Endothelial cell of umbilical vein (primary cell): ENCODE results near the gene PDE3A. TPM values are rescaled to one million over a fixed set of nuclear protein-coding genes. Genes with fewer than 3 reads are reported as not detected.

Source experiments
- BruUV-seq: library from RNA; stranded (reverse); fragments of 400-500 nt; replicated peaks from 2 replicates; lab custom pipeline; 2021; lab: Mats Ljungman, UMichigan
- CTCF ChIA-PET: fragments of 300-600, 350-600 bp; sonication (Branson Sonifier 250); formaldehyde crosslinking; loops from one replicate; lab custom pipeline; 2021; ENCODE audit warnings: antibody characterized with exemption, inconsistent platforms; lab: Charles Lee
- POLR2A ChIA-PET: fragments of 300-600, 350-600 bp; sonication (Branson Sonifier 250); formaldehyde crosslinking; loops from one replicate; lab custom pipeline; 2021; ENCODE audit warnings: antibody characterized with exemption, inconsistent platforms; lab: Charles Lee
- DNase-seq: peaks from one replicate; pipeline ENCODE4 v3.0.0-alpha.2; 2011; ENCODE audit warnings: low read depth, low spot score
- FAIRE-seq: peaks from 2 replicates; lab custom pipeline; 2011; peaks lifted over from hg19 to GRCh38; lab: Jason Lieb, UNC
- H2AFZ ChIP-seq: 2 replicates; pipeline ENCODE4 v1.6.0; 2012; ENCODE audit warnings: low read depth, low read length, control low read depth, inconsistent platforms
- H3K27ac ChIP-seq: 2 replicates; pipeline ENCODE4 v1.5.1; 2011; ENCODE audit warnings: low read depth, mild to moderate bottlenecking, control low read depth, low read length, moderate library complexity; ENCODE audit not compliant: insufficient read depth
- H3K27me3 ChIP-seq, 2 experiments: 2 replicates each; pipeline versions ENCODE4 v1.6.0 to v1.6.1; 2011; ENCODE audit warnings: low read length in 2 of 2, mixed read lengths in 1 of 2; ENCODE audit not compliant: control insufficient read depth in 2 of 2, insufficient read depth in 2 of 2
- H3K36me3 ChIP-seq, 2 experiments: 2 replicates in 1 of 2; 3 replicates in 1 of 2; pipeline ENCODE4 v1.5.1; 2011; ENCODE audit warnings: low read length in 2 of 2, mild to moderate bottlenecking in 1 of 2, moderate library complexity in 1 of 2; ENCODE audit not compliant: control insufficient read depth in 2 of 2, insufficient read depth in 2 of 2; ENCODE audit errors: extremely low read depth in 1 of 2
- H3K4me1 ChIP-seq: 3 replicates; pipeline ENCODE4 v1.5.1; 2011; ENCODE audit warnings: mild to moderate bottlenecking, low read length; ENCODE audit not compliant: control insufficient read depth, insufficient read depth; ENCODE audit errors: extremely low read depth
- H3K4me2 ChIP-seq: 2 replicates; pipeline ENCODE4 v1.6.1; 2011; ENCODE audit warnings: low read length, control low read depth, mixed read lengths; ENCODE audit not compliant: insufficient read depth
- H3K4me3 ChIP-seq, 3 experiments: fragments of 200-600 bp in 1 of 3; sonication (generic), shearing (Covaris generic) in 1 of 3; replicated peaks in 1 of 3; 2 replicates each; pipeline ENCODE4 v1.5.1; 2011 to 2016; ENCODE audit warnings: control low read depth in 3 of 3, low read length in 3 of 3, mild to moderate bottlenecking in 2 of 3, inconsistent platforms in 1 of 3, low read depth in 1 of 3, moderate library complexity in 1 of 3; ENCODE audit not compliant: insufficient read depth in 1 of 3
- H3K79me2 ChIP-seq: 2 replicates; pipeline ENCODE4 v1.6.0; 2012; ENCODE audit warnings: low read length, inconsistent platforms; ENCODE audit not compliant: control insufficient read depth, insufficient read depth
- H3K9ac ChIP-seq: replicated peaks from 2 replicates; pipeline ENCODE3; 2011; ENCODE audit warnings: low read length, control low read depth; ENCODE audit not compliant: insufficient read depth; ENCODE audit errors: extremely low read depth
- H3K9me1 ChIP-seq: replicated peaks from 3 replicates; pipeline ENCODE4 v1.6.0; 2011; ENCODE audit warnings: mild to moderate bottlenecking, low read length; ENCODE audit not compliant: control insufficient read depth, insufficient read depth; ENCODE audit errors: extremely low read depth
- H3K9me3 ChIP-seq: replicated peaks from 2 replicates; pipeline ENCODE4 v1.5.1; 2012; ENCODE audit warnings: low read length, inconsistent platforms; ENCODE audit not compliant: control insufficient read depth, insufficient read depth
- H4K20me1 ChIP-seq: replicated peaks from 2 replicates; pipeline ENCODE3; 2011; ENCODE audit warnings: mild to moderate bottlenecking, low read length; ENCODE audit not compliant: control insufficient read depth, insufficient read depth; ENCODE audit errors: extremely low read depth
- CTCF ChIP-seq, 2 donors: IDR thresholded peaks; 1 replicate in 1 of 2; 2 replicates in 1 of 2; pipeline ENCODE4 v1.5.1; 2011; ENCODE audit warnings: low read length in 2 of 2, mild to moderate bottlenecking in 2 of 2, moderate library complexity in 2 of 2, control low read depth in 1 of 2, inconsistent platforms in 1 of 2, low read depth in 1 of 2; ENCODE audit not compliant: insufficient read depth in 1 of 2; ENCODE audit errors: extremely low read depth in 1 of 2
- EZH2 ChIP-seq: IDR thresholded peaks from 2 replicates; pipeline ENCODE4 v1.6.1; 2012; ENCODE audit warnings: borderline replicate concordance, low read depth, mild to moderate bottlenecking, moderate library complexity, low read length, inconsistent platforms; ENCODE audit not compliant: severe bottlenecking
- FOS ChIP-seq: IDR thresholded peaks from 2 replicates; pipeline ENCODE4 v1.6.1; 2011; ENCODE audit warnings: mild to moderate bottlenecking, low read length, moderate library complexity, borderline replicate concordance; ENCODE audit not compliant: insufficient read depth
- GATA2 ChIP-seq: IDR thresholded peaks from 2 replicates; pipeline ENCODE4 v1.7.0; 2011; ENCODE audit warnings: low read depth, mild to moderate bottlenecking, moderate library complexity, mixed read lengths, low read length; ENCODE audit not compliant: insufficient read length, insufficient read depth
- JUN ChIP-seq: IDR thresholded peaks from 2 replicates; pipeline ENCODE4 v1.6.1; 2011; ENCODE audit warnings: borderline replicate concordance, low read depth; ENCODE audit not compliant: insufficient read length, insufficient read depth
- MAX ChIP-seq: IDR thresholded peaks from 2 replicates; pipeline ENCODE4 v1.6.1; 2011; ENCODE audit not compliant: insufficient read depth, insufficient read length
- MYC ChIP-seq: IDR thresholded peaks from one replicate; pipeline ENCODE4 v1.6.1; 2011; ENCODE audit warnings: mild to moderate bottlenecking, low read depth, low read length
- POLR2A ChIP-seq: IDR thresholded peaks from 2 replicates; pipeline ENCODE4 v1.6.1; 2012; ENCODE audit warnings: low read depth, mild to moderate bottlenecking, control low read depth, low read length
- POLR2AphosphoS5 ChIP-seq: IDR thresholded peaks from 2 replicates; pipeline ENCODE4 v1.6.1; 2012; ENCODE audit warnings: low read depth, mild to moderate bottlenecking, control low read depth, low read length, moderate library complexity; ENCODE audit not compliant: insufficient read depth
- dilution Hi-C: fragments of 300-500 bp; cut with MboI; formaldehyde crosslinking; loops from one replicate; pipeline ENCODE4 v1.15.0; 2019; ENCODE audit warnings: low sequenced_read_pairs; ENCODE audit not compliant: extremely low pct_ligation_motif_present
- intact Hi-C: fragments of 100-400 bp; cut with micrococcal nuclease; formaldehyde crosslinking; loops from one replicate; pipeline ENCODE4 v1.10.0; 2022
- polyA plus RNA-seq, 4 experiments: library from polyadenylated mRNA; depleted of rRNA in 3 of 4; stranded (reverse) in 3 of 4; unstranded in 1 of 4; fragments of >200 nt; gene quantifications; 2 replicates each; pipeline versions ENCODE4 v1.2.1 to v1.2.3, GENCODE V29; 2011 to 2012; ENCODE audit warnings: missing spikeins in 1 of 4
- total RNA-seq: library from RNA; stranded (reverse); gene quantifications from 2 replicates; pipeline ENCODE4 v1.2.3, GENCODE V29; 2021

PDE3A gene
- total and polyA plus RNA-seq, 2 donors (not counting 3 experiments of a cell fraction or from before 2014, with no cell fraction given), result 14.0 to 27.4 TPM

DNA sequence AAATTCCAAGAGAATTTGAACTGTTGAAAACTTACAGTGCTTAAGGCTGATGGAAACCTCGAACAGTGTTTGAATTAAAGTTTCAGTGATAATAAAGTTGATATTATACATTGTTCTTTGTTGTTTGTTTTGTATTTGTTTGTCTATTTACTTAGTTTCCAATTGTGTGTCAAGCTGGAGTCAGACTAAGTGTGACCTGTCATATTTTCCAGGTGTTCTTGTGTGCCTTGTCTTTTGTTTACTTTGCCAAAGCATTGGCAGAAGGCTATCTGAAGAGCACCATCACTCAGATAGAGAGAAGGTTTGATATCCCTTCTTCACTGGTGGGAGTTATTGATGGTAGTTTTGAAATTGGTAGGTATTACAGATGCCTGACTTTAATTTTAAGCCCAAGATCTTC is 332.8 kb downstream of the PDE3A start:
- H3K27me3 ChIP-seq, result no peaks in the 10 kb centered on the region
- no peaks in the 10 kb centered on the region for H3K9me1 ChIP-seq
- ChIA-PET CTCF (no interaction called here), POLR2A (no interaction called here)
- no peak overlapping the region for H3K27ac ChIP-seq
- H3K9me3 ChIP-seq, result no peaks in the 10 kb centered on the region
- no peaks in the 10 kb centered on the region for H4K20me1 ChIP-seq
- DNase-seq, result no peak
- no peaks in the 10 kb centered on the region for H3K36me3 ChIP-seq
- no peak overlapping the region for H2AFZ ChIP-seq
- FAIRE-seq, result no peak
- TF ChIP-seq POLR2A, result no peak
- TF ChIP-seq GATA2, result no peak
- TF ChIP-seq JUN, result no peak
- TF ChIP-seq CTCF (IDR thresholded peaks at IDR 0.05; ENCODE audit: extremely low read depth in 1 of 2, insufficient read depth in 1 of 2, low read depth in 1 of 2, low read length in 2 of 2), result no peak
- TF ChIP-seq EZH2, result no peak
- no peak for TF ChIP-seq MAX
- no peak for TF ChIP-seq FOS
- no peak for TF ChIP-seq MYC
- TF ChIP-seq POLR2AphosphoS5, result no peak
- no peak overlapping the region for H3K4me2 ChIP-seq
- H3K4me1 ChIP-seq, result peaks cover 6% of the 10 kb centered on the region
- dilution Hi-C loops (no loop called here), intact Hi-C loops (no loop called here)
- no peaks in the 10 kb centered on the region for H3K79me2 ChIP-seq
- no TSS peak for BruUV-seq
- H3K9ac ChIP-seq, result no peak overlapping the region
- H3K4me3 ChIP-seq, result no peak overlapping the region
